PFSK-1 (cell line): Measurements from ENCODE around the gene RAB13.

ENCODE experiments used
- FOXP2 ChIP-seq: optimal IDR thresholded peaks from 2 replicates; pipeline ENCODE3; 2011; ENCODE audit warnings: borderline replicate concordance, control low read depth, inconsistent platforms; ENCODE audit not compliant: insufficient read depth; ENCODE audit errors: extremely low read length, extremely low read depth
- POLR2AphosphoS5 ChIP-seq: IDR thresholded peaks from 2 replicates; pipeline ENCODE4 v1.6.1; 2012; ENCODE audit warnings: low read depth, mild to moderate bottlenecking, control low read depth, low read length, moderate library complexity
- REST ChIP-seq, 2 experiments: IDR thresholded peaks; 2 replicates each; pipeline versions ENCODE4 v1.6.1 to v1.8.0; 2011 to 2012; ENCODE audit warnings: low read depth in 2 of 2, low read length in 2 of 2, control low read depth in 1 of 2, inconsistent platforms in 1 of 2, mild to moderate bottlenecking in 1 of 2, moderate library complexity in 1 of 2; ENCODE audit not compliant: insufficient read depth in 1 of 2
- SIN3A ChIP-seq: IDR thresholded peaks from 2 replicates; pipeline ENCODE4 v1.6.1; 2012; ENCODE audit warnings: mild to moderate bottlenecking, low read length, moderate library complexity, borderline replicate concordance; ENCODE audit not compliant: insufficient read depth
- TAF1 ChIP-seq: IDR thresholded peaks from 2 replicates; pipeline ENCODE4 v1.6.1; 2012; ENCODE audit warnings: low read length, control low read depth, borderline replicate concordance; ENCODE audit not compliant: insufficient read depth

Gene RAB13

GRCh38 chr1:153946622-153947241 is 39.4 kb downstream of the RAB13 start, which contains the start of gene DENND4B:
TSS of gene DENND4B (minus strand) at chr1:153946718. CDS start at chr1:153944374, 2,344 bp downstream.
- no peak; the same call in 1 of the 2 replicates for TF ChIP-seq POLR2AphosphoS5
- TF ChIP-seq TAF1: peak; percentile 88
- TF ChIP-seq REST (IDR thresholded peaks at IDR 0.05; ENCODE audit: insufficient read depth in 1 of 2, low read depth in 2 of 2, low read length in 2 of 2): peak; percentile 23 to 40; a peak in 1 of 4 replicates
- peak; percentile 88; the same call in 1 of the 2 replicates for TF ChIP-seq SIN3A
- TF ChIP-seq FOXP2: peak; percentile 70

GRCh38 chr1:153945795-153946621 is 40.1 kb downstream of the RAB13 start:
- no peak for TF ChIP-seq REST (IDR thresholded peaks at IDR 0.05; ENCODE audit: insufficient read depth in 1 of 2, low read depth in 2 of 2, low read length in 2 of 2)
- no peak for TF ChIP-seq FOXP2
- peak; percentile 5; the same call in 1 of the 2 replicates for TF ChIP-seq TAF1
- TF ChIP-seq SIN3A: no peak
- no peak; the same call in none of the 2 replicates for TF ChIP-seq POLR2AphosphoS5

GRCh38 chr1:153945131-153945794 is 40.9 kb downstream of the RAB13 start:
- TF ChIP-seq FOXP2: no peak
- no peak for TF ChIP-seq TAF1
- TF ChIP-seq POLR2AphosphoS5: no peak
- no peak for TF ChIP-seq SIN3A
- no peak for TF ChIP-seq REST (IDR thresholded peaks at IDR 0.05; ENCODE audit: insufficient read depth in 1 of 2, low read depth in 2 of 2, low read length in 2 of 2)

- TF ChIP-seq SIN3A (no peak), FOXP2 (no peak), POLR2AphosphoS5 (no peak), TAF1 (no peak), REST (IDR thresholded peaks at IDR 0.05; ENCODE audit: insufficient read depth in 1 of 2, low read depth in 2 of 2, low read length in 2 of 2) (no peak)
These were observed 41.4 kb downstream of the RAB13 start for GRCh38 chr1:153944827-153945117.
